ENCODE results near the gene RNF208.

The RNF208 gene

GRCh38 chr9:137174722-137175293, 47.2 kb downstream of the RNF208 start:
- no peak for DNase-seq

GRCh38 chr9:137173796-137174664, 48.0 kb downstream of the RNF208 start:
- DNase-seq = no peak

- DNase-seq = no peak
Observed at GRCh38 chr9:137172901-137173795, 48.9 kb downstream of the RNF208 start.

GRCh38 chr9:137171149-137171900, 50.7 kb downstream of the RNF208 start:
- DNase-seq = no peak

- DNase-seq = no peak
Observed at GRCh38 chr9:137170486-137171148, 51.4 kb downstream of the RNF208 start.
